Measurements from ENCODE around the gene WNT1.

DNA sequence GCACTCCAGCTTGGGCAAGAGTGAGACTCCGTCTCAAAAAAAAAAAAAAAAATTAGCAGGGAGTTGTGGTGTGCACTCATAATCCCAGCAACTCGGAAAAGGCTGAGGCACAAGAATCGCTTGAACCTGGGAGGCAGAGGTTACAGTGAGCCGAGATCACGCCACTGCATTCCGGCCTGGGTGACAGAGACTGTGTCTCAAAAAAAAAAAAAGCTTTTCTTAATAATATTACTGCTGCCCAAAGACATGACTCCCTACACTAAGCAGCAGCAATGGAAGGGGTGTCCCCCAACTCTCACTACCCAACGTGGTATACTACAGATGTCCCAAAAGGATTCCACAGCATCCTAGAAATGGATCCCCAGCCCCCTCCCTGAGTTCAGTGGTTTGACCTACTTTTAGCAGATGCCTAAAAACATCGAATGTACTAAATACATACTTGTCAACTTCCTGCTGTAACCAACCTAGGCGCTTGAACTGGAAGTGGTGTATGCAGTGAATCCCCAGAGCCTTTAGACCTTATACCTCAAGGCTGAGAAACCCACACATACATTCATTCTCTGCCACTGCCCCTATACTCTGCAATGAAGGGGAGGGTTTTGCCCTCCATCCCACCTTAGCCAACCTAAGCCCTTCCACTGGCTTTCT lies 44.3 kb upstream of the WNT1 start:
- TF ChIP-seq, protein P1, sequence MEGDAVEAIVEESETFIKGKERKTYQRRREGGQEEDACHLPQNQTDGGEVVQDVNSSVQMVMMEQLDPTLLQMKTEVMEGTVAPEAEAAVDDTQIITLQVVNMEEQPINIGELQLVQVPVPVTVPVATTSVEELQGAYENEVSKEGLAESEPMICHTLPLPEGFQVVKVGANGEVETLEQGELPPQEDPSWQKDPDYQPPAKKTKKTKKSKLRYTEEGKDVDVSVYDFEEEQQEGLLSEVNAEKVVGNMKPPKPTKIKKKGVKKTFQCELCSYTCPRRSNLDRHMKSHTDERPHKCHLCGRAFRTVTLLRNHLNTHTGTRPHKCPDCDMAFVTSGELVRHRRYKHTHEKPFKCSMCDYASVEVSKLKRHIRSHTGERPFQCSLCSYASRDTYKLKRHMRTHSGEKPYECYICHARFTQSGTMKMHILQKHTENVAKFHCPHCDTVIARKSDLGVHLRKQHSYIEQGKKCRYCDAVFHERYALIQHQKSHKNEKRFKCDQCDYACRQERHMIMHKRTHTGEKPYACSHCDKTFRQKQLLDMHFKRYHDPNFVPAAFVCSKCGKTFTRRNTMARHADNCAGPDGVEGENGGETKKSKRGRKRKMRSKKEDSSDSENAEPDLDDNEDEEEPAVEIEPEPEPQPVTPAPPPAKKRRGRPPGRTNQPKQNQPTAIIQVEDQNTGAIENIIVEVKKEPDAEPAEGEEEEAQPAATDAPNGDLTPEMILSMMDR (IDR thresholded peaks at IDR 0.05 in 4 of 5, conservative IDR thresholded peaks at IDR 0.05 in 1 of 5): no peak
- no peak for TF ChIP-seq POLR2A (IDR thresholded peaks at IDR 0.05)
